ENCODE results near the gene PLD5.
A peak's percentile ranks its signal among the peaks of the same experiment; 100 is the strongest.

DNA sequence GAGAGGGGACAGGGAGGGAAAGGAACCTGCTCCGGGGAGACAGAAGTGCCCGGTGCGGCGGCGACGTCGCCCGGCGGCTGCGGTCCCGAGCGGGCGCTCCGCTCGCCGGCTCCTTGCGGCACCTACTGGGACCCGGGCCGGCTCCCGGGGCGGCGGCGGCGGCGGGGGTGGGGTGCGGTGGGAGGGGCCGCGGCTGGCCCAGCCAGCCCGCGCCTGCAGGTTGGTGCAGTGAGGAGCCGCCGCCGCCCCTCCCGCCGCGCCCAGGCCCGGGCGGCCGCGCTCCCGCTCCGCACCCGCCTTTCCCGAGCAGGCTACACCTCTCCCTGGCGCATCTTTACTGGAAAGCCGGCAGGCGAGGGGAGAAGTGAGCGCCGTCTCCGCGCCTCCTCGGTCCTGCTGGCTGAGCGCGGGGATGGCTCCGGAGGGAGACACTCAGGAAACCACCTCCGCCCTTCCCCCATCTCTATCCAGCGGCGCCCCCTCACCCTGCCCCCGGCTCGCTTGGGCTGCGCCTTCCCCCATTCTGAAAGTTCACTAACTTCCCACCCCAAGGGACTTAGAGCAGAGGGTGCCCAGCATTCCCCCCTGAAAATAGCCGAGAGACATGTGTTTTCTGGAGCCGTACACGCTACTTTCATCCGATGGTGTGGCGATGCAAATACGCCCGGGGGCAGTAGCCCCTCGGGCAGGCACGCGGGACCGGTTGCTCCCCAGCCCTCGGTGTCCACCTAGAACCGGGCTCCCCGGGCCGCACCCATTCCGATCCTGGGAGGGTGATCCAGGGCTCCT, at the start of gene PLD5:
- TF ChIP-seq, protein P1, sequence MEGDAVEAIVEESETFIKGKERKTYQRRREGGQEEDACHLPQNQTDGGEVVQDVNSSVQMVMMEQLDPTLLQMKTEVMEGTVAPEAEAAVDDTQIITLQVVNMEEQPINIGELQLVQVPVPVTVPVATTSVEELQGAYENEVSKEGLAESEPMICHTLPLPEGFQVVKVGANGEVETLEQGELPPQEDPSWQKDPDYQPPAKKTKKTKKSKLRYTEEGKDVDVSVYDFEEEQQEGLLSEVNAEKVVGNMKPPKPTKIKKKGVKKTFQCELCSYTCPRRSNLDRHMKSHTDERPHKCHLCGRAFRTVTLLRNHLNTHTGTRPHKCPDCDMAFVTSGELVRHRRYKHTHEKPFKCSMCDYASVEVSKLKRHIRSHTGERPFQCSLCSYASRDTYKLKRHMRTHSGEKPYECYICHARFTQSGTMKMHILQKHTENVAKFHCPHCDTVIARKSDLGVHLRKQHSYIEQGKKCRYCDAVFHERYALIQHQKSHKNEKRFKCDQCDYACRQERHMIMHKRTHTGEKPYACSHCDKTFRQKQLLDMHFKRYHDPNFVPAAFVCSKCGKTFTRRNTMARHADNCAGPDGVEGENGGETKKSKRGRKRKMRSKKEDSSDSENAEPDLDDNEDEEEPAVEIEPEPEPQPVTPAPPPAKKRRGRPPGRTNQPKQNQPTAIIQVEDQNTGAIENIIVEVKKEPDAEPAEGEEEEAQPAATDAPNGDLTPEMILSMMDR (conservative IDR thresholded peaks at IDR 0.05; ENCODE audit: low read depth, low read length), result no peak
- TF ChIP-seq EZH2 (IDR thresholded peaks at IDR 0.05; ENCODE audit: low read length, unreplicated experiment) (peak; percentile 95), EZH2phosphoT487 (IDR thresholded peaks at IDR 0.05; ENCODE audit: borderline replicate concordance, low read length) (0 out of 2 replicates have a peak, but pooled peaks have one; percentile 39)

Data from PC-3 (cell line).